Measurements from ENCODE around the gene LRCH4. TPM values are rescaled to one million over a fixed set of nuclear protein-coding genes. Genes with fewer than 3 reads are reported as not detected.

The LRCH4 gene
- total RNA-seq, 4 donors from 2014 or later, result 37.6 to 101 (median 56.2) TPM

GRCh38 chr7:100568896-100569844 lies 16.8 kb downstream of the LRCH4 start:
- peaks cover 16% of the 10 kb centered on the region for H3K4me1 ChIP-seq
- DNase-seq (ENCODE audit: low spot score in 2 of 2), result no peak
- H3K9me3 ChIP-seq, result no peaks in the 10 kb centered on the region
- H3K36me3 ChIP-seq, result peaks cover 5% of the 10 kb centered on the region
- WGBS, result 25% methylated on average over 24 of the region's 36 CpGs
- peak overlapping the region; percentile 0 for H3K27ac ChIP-seq
- TF ChIP-seq EP300 (IDR thresholded peaks at IDR 0.05) (no peak), POLR2AphosphoS5 (IDR thresholded peaks at IDR 0.05) (peak in 1 of 3 donors; percentile 4), CTCF (IDR thresholded peaks at IDR 0.05) (peak in 1 of 2 donors; percentile 12), POLR2A (IDR thresholded peaks at IDR 0.05) (no peak)
- H3K4me3 ChIP-seq, result peak overlapping the region; percentile 45
- no peaks in the 10 kb centered on the region for H3K27me3 ChIP-seq

- TF ChIP-seq EP300 (IDR thresholded peaks at IDR 0.05) (no peak), CTCF (IDR thresholded peaks at IDR 0.05) (no peak), POLR2AphosphoS5 (IDR thresholded peaks at IDR 0.05) (no peak), POLR2A (IDR thresholded peaks at IDR 0.05) (no peak)
- no peaks in the 10 kb centered on the region for H3K27me3 ChIP-seq
- H3K4me3 ChIP-seq, result no peak overlapping the region
- H3K4me1 ChIP-seq, result peaks cover 16% of the 10 kb centered on the region
- H3K36me3 ChIP-seq, result peaks cover under 1% of the 10 kb centered on the region
- H3K27ac ChIP-seq, result no peak overlapping the region
- H3K9me3 ChIP-seq, result no peaks in the 10 kb centered on the region
- DNase-seq (ENCODE audit: low spot score in 2 of 2), result no peak
- WGBS, result 64% methylated on average over 3 of the region's 11 CpGs
Observed at GRCh38 chr7:100568176-100568895, 17.6 kb downstream of the LRCH4 start.

GRCh38 chr7:100567751-100568175 lies 18.2 kb downstream of the LRCH4 start:
- Histone ChIP-seq H3K27ac (no peak overlapping the region), H3K9me3 (no peaks in the 10 kb centered on the region), H3K4me3 (no peak overlapping the region), H3K36me3 (peaks cover 6% of the 10 kb centered on the region), H3K4me1 (peaks cover 16% of the 10 kb centered on the region), H3K27me3 (no peaks in the 10 kb centered on the region)
- TF ChIP-seq POLR2A (IDR thresholded peaks at IDR 0.05), result no peak
- WGBS, result 37% methylated on average over 3 of the region's 3 CpGs
- DNase-seq (ENCODE audit: low spot score in 2 of 2), result no peak

GRCh38 chr7:100567031-100567730 lies 18.7 kb downstream of the LRCH4 start:
- H3K9me3 ChIP-seq, result no peaks in the 10 kb centered on the region
- H3K27me3 ChIP-seq, result no peaks in the 10 kb centered on the region
- TF ChIP-seq EP300 (IDR thresholded peaks at IDR 0.05), result no peak
- TF ChIP-seq CTCF (IDR thresholded peaks at IDR 0.05), result no peak
- TF ChIP-seq POLR2AphosphoS5 (IDR thresholded peaks at IDR 0.05), result no peak
- TF ChIP-seq POLR2A (IDR thresholded peaks at IDR 0.05), result no peak
- H3K27ac ChIP-seq, result no peak overlapping the region
- no peak overlapping the region for H3K4me3 ChIP-seq
- peaks cover 12% of the 10 kb centered on the region for H3K36me3 ChIP-seq
- 74% methylated on average over 10 of the region's 12 CpGs for WGBS
- peaks cover 16% of the 10 kb centered on the region for H3K4me1 ChIP-seq
- DNase-seq (ENCODE audit: low spot score in 2 of 2), result no peak

- TF ChIP-seq CTCF (IDR thresholded peaks at IDR 0.05), result no peak
- no peak for TF ChIP-seq EP300 (IDR thresholded peaks at IDR 0.05)
- TF ChIP-seq POLR2AphosphoS5 (IDR thresholded peaks at IDR 0.05), result no peak
- TF ChIP-seq POLR2A (IDR thresholded peaks at IDR 0.05), result no peak
- no peaks in the 10 kb centered on the region for H3K9me3 ChIP-seq
- H3K4me1 ChIP-seq, result peaks cover 16% of the 10 kb centered on the region
- WGBS, result 94% methylated on average over 6 of the region's 6 CpGs
- no peak overlapping the region for H3K4me3 ChIP-seq
- peaks cover 20% of the 10 kb centered on the region for H3K36me3 ChIP-seq
- DNase-seq (ENCODE audit: low spot score in 2 of 2), result no peak
- H3K27me3 ChIP-seq, result no peaks in the 10 kb centered on the region
- no peak overlapping the region for H3K27ac ChIP-seq
Observed at GRCh38 chr7:100566018-100566531, 19.9 kb downstream of the LRCH4 start.
